GM21390 (cell line): Measurements from ENCODE around the gene ZNF689.

Experiments
- ATAC-seq: cut with Tn5 transposase; IDR thresholded peaks from one replicate; pipeline ENCODE4 v1.9.1; 2021; ENCODE audit not compliant: unreplicated experiment

Gene ZNF689

GRCh38 chr16:30566531-30566930, 43.7 kb downstream of the ZNF689 start:
- no peak for ATAC-seq

DNA sequence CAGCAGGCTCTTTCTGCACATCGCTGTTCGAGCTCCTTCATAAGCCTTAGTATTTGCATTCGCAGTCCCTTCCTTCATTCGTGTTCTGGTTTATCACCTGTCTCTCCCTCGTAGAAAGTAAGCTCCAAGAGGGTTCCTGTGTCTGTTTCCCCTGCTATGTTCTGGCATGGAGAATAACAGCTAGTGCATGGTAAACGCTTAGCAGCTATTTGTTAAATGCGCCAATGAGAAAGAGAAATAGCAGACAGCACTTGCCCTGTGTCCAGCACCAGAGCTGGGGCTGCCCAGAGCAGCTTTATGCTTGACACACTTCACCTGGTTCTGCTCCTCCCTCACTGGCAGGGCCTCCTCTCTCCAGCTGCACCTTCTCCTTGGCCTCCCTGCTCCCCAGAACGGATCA, 44.2 kb downstream of the ZNF689 start:
- ATAC-seq: no peak

GRCh38 chr16:30565526-30565925, 44.7 kb downstream of the ZNF689 start:
- ATAC-seq: no peak

DNA sequence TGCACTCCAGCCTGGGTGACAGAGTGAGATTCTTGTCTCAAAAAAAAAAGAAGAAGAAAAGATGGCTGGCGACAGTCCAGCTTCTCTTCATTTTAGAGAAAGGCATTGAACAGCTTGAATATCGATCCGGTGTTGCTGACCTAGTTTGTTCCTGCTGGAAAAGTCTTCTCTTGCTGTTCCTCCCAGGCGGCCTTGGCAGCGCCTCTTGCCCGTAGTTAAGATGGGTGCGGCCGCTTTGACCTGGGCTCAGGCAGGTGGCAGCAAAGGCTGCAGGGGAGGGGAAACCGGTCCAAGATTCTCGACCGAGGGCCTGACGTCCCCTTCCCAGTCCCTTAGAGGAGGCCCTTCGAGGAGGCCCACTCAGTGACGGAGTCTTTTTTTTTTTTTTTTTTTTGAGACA, 48.2 kb downstream of the ZNF689 start:
- ATAC-seq: no peak

GRCh38 chr16:30561089-30561816, 48.9 kb downstream of the ZNF689 start:
- ATAC-seq: no peak

GRCh38 chr16:30559690-30560089, 50.5 kb downstream of the ZNF689 start:
- no peak for ATAC-seq

- no peak for ATAC-seq
These were observed 51.3 kb downstream of the ZNF689 start for GRCh38 chr16:30558789-30559377.

DNA sequence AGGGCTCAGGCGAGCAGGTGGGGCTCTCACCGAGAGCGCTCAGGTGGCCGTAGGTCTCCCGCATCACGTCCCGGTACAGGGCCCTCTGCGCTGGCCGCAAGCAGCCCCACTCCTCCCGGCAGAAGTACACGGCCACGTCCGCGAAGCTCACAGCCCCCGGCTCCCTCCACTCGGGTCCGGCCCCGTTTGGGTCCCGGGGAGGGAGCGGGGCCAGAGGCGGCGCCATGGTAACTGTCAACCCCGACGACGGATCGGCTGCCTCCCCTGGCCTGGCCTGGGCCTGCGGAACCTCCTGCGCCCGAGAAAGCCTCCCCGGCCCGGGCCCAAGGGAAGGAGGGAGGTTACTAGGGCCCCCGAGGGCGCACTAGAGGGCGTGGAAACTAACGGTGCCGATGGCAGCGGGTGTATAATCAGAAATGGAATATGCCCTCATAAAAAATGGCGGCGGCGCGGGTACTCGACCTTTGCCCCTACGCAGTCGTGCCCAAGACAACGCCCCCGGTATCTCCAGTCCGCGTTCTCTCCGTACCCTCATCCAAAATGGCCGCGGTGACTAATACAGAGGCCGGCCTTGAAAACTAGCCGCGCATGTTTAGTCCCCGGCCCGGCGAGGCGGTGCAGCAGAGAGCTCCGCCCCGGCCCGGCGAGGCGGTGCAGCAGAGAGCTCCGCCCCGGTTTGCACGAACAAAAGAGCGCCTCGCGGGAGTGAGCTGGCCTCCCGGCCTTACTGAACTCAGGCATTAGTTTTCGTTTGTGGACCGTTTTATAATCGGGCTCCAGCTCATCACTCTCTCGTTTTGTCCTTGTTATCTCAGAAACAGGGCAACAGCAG, 52.0 kb downstream of the ZNF689 start, which contains the start of gene ZNF764:
TSS of gene ZNF764 (minus strand) at position 418 of the 832 bp plus-strand sequence. CDS start at position 226, 192 bp downstream.
- peak; percentile 87 for ATAC-seq

- ATAC-seq: no peak
These were observed 52.6 kb downstream of the ZNF689 start for GRCh38 chr16:30557707-30557956.

- ATAC-seq: no peak
These were observed 54.1 kb downstream of the ZNF689 start for GRCh38 chr16:30556125-30556473.

GRCh38 chr16:30555315-30556124, 54.7 kb downstream of the ZNF689 start:
- ATAC-seq: no peak

DNA sequence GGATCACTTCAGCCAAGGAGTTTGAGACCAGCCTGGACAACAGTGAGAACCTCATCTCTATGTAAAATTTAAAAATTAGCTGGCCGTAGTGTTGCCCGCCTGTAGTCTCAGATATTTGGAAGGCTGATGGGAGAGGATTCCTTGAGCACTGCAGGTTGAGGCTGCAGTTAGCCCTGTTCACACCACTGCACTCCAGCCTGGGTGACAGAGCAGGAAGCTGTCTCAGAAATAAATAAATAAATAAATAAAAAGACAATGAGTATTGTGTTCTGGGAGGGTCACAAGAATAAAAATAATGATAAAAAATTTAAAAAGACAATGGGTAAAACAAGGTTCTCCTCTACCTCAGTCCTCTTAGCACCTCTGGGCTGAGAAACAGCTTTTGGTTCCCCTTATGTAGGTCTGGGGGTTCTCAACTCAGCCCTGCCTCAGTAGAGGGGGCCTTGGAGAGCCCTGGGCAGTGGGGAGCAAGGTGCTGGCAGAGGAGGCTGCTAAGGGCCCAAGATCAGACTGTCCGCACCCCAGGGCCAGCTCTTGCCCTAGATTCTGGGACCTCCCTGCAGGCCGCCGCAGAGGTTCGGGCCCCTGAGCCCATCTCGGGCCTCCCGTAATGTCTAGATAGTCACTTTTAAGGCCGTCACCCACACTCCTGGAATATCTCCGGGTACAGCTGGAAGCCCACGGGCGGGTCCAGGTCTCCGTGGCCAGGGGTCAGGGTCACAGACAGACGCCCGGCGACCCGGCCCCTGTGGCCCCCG, 55.5 kb downstream of the ZNF689 start:
- no peak for ATAC-seq

DNA sequence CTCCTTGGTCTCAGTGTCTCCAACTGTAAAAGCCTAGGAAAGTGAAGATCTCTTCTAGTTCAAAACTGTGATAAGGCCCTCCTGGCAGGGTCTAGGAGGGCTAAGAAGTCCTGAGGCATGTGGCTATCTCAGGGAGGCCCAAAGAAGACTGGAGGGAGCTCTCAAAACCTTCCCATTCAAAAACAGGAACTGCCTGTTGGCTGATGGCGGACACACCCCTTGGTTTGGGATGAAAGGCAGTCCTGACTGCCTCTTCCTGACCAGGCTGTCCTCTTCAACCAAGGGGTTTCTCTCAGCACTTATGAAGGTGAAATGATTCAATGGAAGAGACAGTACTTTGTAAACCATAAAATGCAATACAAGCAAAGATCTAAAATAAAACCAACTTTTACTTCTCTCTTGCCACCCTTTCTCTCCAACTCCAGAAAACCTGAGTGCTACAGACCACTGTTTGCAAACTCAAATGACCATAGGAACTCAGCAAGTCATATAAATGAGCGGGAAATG, 56.7 kb downstream of the ZNF689 start:
- no peak for ATAC-seq

DNA sequence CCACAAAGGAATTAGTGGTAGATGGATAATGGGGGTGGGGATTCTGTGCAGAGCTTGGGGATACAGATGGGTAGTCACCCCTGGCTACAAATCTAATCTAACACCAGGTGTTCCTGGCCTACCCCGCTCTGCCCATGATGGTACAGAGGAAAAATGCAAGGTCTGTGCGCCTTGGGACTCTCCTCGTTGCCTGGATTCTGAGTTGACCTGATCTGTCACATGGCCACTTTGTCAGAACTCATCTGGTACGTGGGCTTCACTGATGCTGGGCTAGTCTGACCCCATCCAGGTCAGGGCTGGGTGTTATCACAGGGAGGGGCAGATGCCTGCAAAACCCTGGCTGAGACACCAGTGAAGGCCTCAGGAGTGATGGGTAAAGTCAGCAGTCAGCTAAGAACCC, 57.2 kb downstream of the ZNF689 start:
- ATAC-seq: no peak
